ENCODE measurements around the gene CEMP1.

GRCh38 chr16:2516391-2517240 is 14.6 kb downstream of the CEMP1 start:
- no peak for TF ChIP-seq CTCF (conservative IDR thresholded peaks at IDR 0.05)
- no peak for TF ChIP-seq EZH2 (IDR thresholded peaks at IDR 0.05; ENCODE audit: low read depth)
